Measurements from ENCODE around the gene TBCK.

The TBCK gene

GRCh38 chr4:106315968-106316772, at the start of gene TBCK, which contains the start of gene AIMP1:
TBCK (minus strand) TSS chr4:106316209; CDS start chr4:106308960, 7,249 bp downstream.
AIMP1 (plus strand) TSS chr4:106316550; CDS start chr4:106325010, 8,460 bp downstream.
- peak; percentile 85 for DNase-seq (ENCODE audit: low spot score)

GRCh38 chr4:106365613-106366012, 49.6 kb upstream of the TBCK start:
- DNase-seq (ENCODE audit: low spot score) = peak; percentile 76

- no peak for DNase-seq (ENCODE audit: low spot score)
Observed at GRCh38 chr4:106364282-106364681, 48.3 kb upstream of the TBCK start.

GRCh38 chr4:106362086-106362825, 46.2 kb upstream of the TBCK start:
- DNase-seq (ENCODE audit: low spot score) = no peak

GRCh38 chr4:106358899-106359298, 42.9 kb upstream of the TBCK start:
- peak; percentile 38 for DNase-seq (ENCODE audit: low spot score)

- DNase-seq (ENCODE audit: low spot score) = no peak
Observed at GRCh38 chr4:106355193-106355592, 39.2 kb upstream of the TBCK start.

- DNase-seq (ENCODE audit: low spot score) = no peak
Observed at GRCh38 chr4:106353786-106354185, 37.8 kb upstream of the TBCK start.

GRCh38 chr4:106351016-106351415, 35.0 kb upstream of the TBCK start:
- no peak for DNase-seq (ENCODE audit: low spot score)

GRCh38 chr4:106347167-106347566, 31.2 kb upstream of the TBCK start:
- no peak for DNase-seq (ENCODE audit: low spot score)

GRCh38 chr4:106344647-106344970, 28.6 kb upstream of the TBCK start:
- peak; percentile 24 for DNase-seq (ENCODE audit: low spot score)

- no peak for DNase-seq (ENCODE audit: low spot score)
Observed at GRCh38 chr4:106343865-106344646, 28.0 kb upstream of the TBCK start.

GRCh38 chr4:106340774-106341173, 24.8 kb upstream of the TBCK start:
- DNase-seq (ENCODE audit: low spot score) = no peak

GRCh38 chr4:106339431-106339830, 23.4 kb upstream of the TBCK start:
- DNase-seq (ENCODE audit: low spot score) = no peak

GRCh38 chr4:106338671-106339070, 22.7 kb upstream of the TBCK start:
- DNase-seq (ENCODE audit: low spot score) = no peak

- DNase-seq (ENCODE audit: low spot score) = no peak
Observed at GRCh38 chr4:106337916-106338315, 21.9 kb upstream of the TBCK start.

- no peak for DNase-seq (ENCODE audit: low spot score)
Observed at GRCh38 chr4:106336618-106337017, 20.6 kb upstream of the TBCK start.

GRCh38 chr4:106334741-106335470, 18.9 kb upstream of the TBCK start:
- no peak for DNase-seq (ENCODE audit: low spot score)

- DNase-seq (ENCODE audit: low spot score) = no peak
Observed at GRCh38 chr4:106333186-106333585, 17.2 kb upstream of the TBCK start.

- peak; percentile 53 for DNase-seq (ENCODE audit: low spot score)
Observed at GRCh38 chr4:106329041-106329618, 13.1 kb upstream of the TBCK start.

GRCh38 chr4:106325800-106326199, 9.8 kb upstream of the TBCK start:
- no peak for DNase-seq (ENCODE audit: low spot score)

- no peak for DNase-seq (ENCODE audit: low spot score)
Observed at GRCh38 chr4:106323119-106323518, 7.1 kb upstream of the TBCK start.
